Activated CD4-positive, alpha-beta memory T cell treated with anti-CD3 and anti-CD28 coated beads for 36 hours (primary cell): ENCODE data around the gene WRAP73. TPM values are rescaled to one million over a fixed set of nuclear protein-coding genes. Genes with fewer than 3 reads are reported as not detected.

Experiments
- CTCF ChIA-PET: fragments of 350-600 bp; sonication (Branson Sonifier 250); formaldehyde crosslinking; loops from one replicate; lab custom pipeline; 2021; ENCODE audit warnings: antibody characterized with exemption, inconsistent platforms; lab: Charles Lee
- POLR2A ChIA-PET: fragments of 350-600 bp; sonication (Branson Sonifier 250); formaldehyde crosslinking; loops from one replicate; lab custom pipeline; 2021; ENCODE audit warnings: antibody characterized with exemption; lab: Charles Lee
- DNase-seq: peaks from one replicate; pipeline ENCODE4 v3.0.0-alpha.2; 2020
- H3K27ac Mint-ChIP-seq: one replicate; pipeline ENCODE4 v1.8.0; 2021; ENCODE audit warnings: mixed read lengths
- H3K27me3 Mint-ChIP-seq: one replicate; pipeline ENCODE4 v1.8.0; 2021; ENCODE audit warnings: mixed read lengths
- H3K36me3 Mint-ChIP-seq: one replicate; pipeline ENCODE4 v1.8.0; 2021; ENCODE audit warnings: mixed read lengths
- H3K4me1 Mint-ChIP-seq: one replicate; pipeline ENCODE4 v1.8.0; 2021; ENCODE audit warnings: low read depth, mixed read lengths
- H3K4me3 Mint-ChIP-seq: one replicate; pipeline ENCODE4 v1.8.0; 2021; ENCODE audit warnings: mild to moderate bottlenecking, mixed read lengths
- H3K9me3 Mint-ChIP-seq: one replicate; pipeline ENCODE4 v1.8.0; 2021; ENCODE audit warnings: mixed read lengths
- intact Hi-C: fragments of 100-400 bp; cut with micrococcal nuclease; formaldehyde crosslinking; loops from one replicate; pipeline ENCODE4 v1.15.1; 2023
- total RNA-seq, 2 experiments: library from RNA; stranded (reverse); gene quantifications; one replicate each; pipeline ENCODE4 v1.2.3, GENCODE V29; 2021

Gene WRAP73
- total RNA-seq, 2 experiments from 2014 or later, result 34.5 to 34.6 TPM

DNA sequence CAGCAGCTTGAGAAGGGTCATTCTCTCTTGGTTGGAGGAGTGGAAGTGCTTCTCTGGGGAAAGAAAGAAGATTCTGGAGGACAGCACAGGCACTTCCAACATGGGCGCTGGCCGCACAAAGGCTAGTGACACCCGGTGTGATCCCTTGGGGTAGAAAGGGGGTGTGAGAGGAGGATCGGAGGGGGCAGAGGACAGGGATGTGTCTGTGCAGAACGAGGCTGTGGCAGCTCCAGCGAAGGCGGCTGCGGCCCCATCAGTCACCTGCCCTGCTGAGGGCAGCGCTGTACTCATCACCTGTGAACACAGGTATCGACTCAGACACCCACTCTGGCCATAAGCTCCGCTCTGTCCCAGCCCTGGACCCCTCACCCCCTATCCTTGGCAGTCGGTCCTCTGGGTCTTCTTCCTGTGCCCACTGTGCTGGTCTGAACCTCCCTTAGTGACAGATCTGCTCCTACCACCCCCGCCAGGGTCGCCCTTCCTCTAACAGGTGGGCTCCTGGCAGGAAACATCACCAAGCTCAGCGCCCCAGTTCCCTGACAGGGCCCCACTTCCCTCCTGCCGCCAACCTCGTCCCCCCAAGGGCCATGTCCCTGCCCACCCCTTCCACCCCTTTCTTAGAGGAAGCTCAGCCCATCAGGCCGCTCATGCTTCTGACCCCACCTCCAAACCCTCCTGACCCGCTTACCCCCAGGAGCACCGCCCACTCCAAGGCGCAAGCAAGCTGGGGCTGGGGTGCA is 22.5 kb upstream of the WRAP73 start:
- H3K36me3 Mint-ChIP-seq, result no peaks in the 10 kb centered on the region
- ChIA-PET POLR2A (no interaction called here), CTCF (no interaction called here)
- no peak overlapping the region for H3K27ac Mint-ChIP-seq
- no peak overlapping the region for H3K4me3 Mint-ChIP-seq
- peaks cover 12% of the 10 kb centered on the region for H3K27me3 Mint-ChIP-seq
- intact Hi-C loops, result no loop called here
- no peak for DNase-seq
- no peaks in the 10 kb centered on the region for H3K9me3 Mint-ChIP-seq
- H3K4me1 Mint-ChIP-seq, result peaks cover 9% of the 10 kb centered on the region

- Mint-ChIP-seq H3K27me3 (peaks cover 12% of the 10 kb centered on the region), H3K36me3 (no peaks in the 10 kb centered on the region), H3K4me1 (peaks cover 4% of the 10 kb centered on the region), H3K27ac (no peak overlapping the region), H3K9me3 (no peaks in the 10 kb centered on the region), H3K4me3 (no peak overlapping the region)
- intact Hi-C loops, result no loop called here
- DNase-seq, result no peak
- POLR2A ChIA-PET, result no interaction called here
- CTCF ChIA-PET, result interaction anchor here (0.9 kb wide), 1 partner anchor 52 kb away, joined by 3 read pairs; no protein-coding TSS in a partner anchor
These were observed 21.7 kb upstream of the WRAP73 start for GRCh38 chr1:3671371-3672180.

- Mint-ChIP-seq H3K36me3 (no peaks in the 10 kb centered on the region), H3K27me3 (peaks cover 12% of the 10 kb centered on the region), H3K4me1 (peaks cover 4% of the 10 kb centered on the region), H3K27ac (no peak overlapping the region), H3K4me3 (no peak overlapping the region), H3K9me3 (no peaks in the 10 kb centered on the region)
- intact Hi-C loops, result no loop called here
- POLR2A ChIA-PET, result no interaction called here
- DNase-seq, result no peak
- CTCF ChIA-PET, result interaction anchor here (0.9 kb wide), 1 partner anchor 51 kb away, joined by 3 read pairs; no protein-coding TSS in a partner anchor
These were observed 20.9 kb upstream of the WRAP73 start for GRCh38 chr1:3670823-3671265.

GRCh38 chr1:3669971-3670431 is 20.1 kb upstream of the WRAP73 start:
- Mint-ChIP-seq H3K4me3 (no peak overlapping the region), H3K36me3 (no peaks in the 10 kb centered on the region), H3K9me3 (no peaks in the 10 kb centered on the region), H3K4me1 (peaks cover 4% of the 10 kb centered on the region), H3K27me3 (peaks cover 12% of the 10 kb centered on the region), H3K27ac (no peak overlapping the region)
- no peak for DNase-seq
- CTCF ChIA-PET, result interaction anchor here (1.1 kb wide), 1 partner anchor 217 kb away, joined by 3 read pairs; no protein-coding TSS in a partner anchor
- intact Hi-C loops, result no loop called here
- POLR2A ChIA-PET, result no interaction called here

- H3K36me3 Mint-ChIP-seq, result no peaks in the 10 kb centered on the region
- no peaks in the 10 kb centered on the region for H3K9me3 Mint-ChIP-seq
- POLR2A ChIA-PET, result no interaction called here
- peaks cover 12% of the 10 kb centered on the region for H3K27me3 Mint-ChIP-seq
- intact Hi-C loops, result no loop called here
- no peak overlapping the region for H3K4me3 Mint-ChIP-seq
- no peak overlapping the region for H3K27ac Mint-ChIP-seq
- CTCF ChIA-PET, result interaction anchor here (1.1 kb wide), 1 partner anchor 217 kb away, joined by 3 read pairs; no protein-coding TSS in a partner anchor
- peaks cover 4% of the 10 kb centered on the region for H3K4me1 Mint-ChIP-seq
- no peak for DNase-seq
These were observed 19.5 kb upstream of the WRAP73 start for GRCh38 chr1:3669421-3669821.

GRCh38 chr1:3668585-3669300 is 18.8 kb upstream of the WRAP73 start:
- intact Hi-C loops, result no loop called here
- CTCF ChIA-PET, result interaction anchor here (1.1 kb wide), 1 partner anchor 216 kb away, joined by 3 read pairs; no protein-coding TSS in a partner anchor
- Mint-ChIP-seq H3K4me3 (no peak overlapping the region), H3K27ac (no peak overlapping the region), H3K36me3 (no peaks in the 10 kb centered on the region), H3K9me3 (no peaks in the 10 kb centered on the region), H3K4me1 (peaks cover 4% of the 10 kb centered on the region), H3K27me3 (peaks cover 12% of the 10 kb centered on the region)
- no peak for DNase-seq
- POLR2A ChIA-PET, result no interaction called here

GRCh38 chr1:3668148-3668547 is 18.2 kb upstream of the WRAP73 start:
- H3K4me3 Mint-ChIP-seq, result no peak overlapping the region

GRCh38 chr1:3664700-3665375 is 14.9 kb upstream of the WRAP73 start:
- Mint-ChIP-seq H3K27ac (no peak overlapping the region), H3K36me3 (no peaks in the 10 kb centered on the region), H3K9me3 (no peaks in the 10 kb centered on the region), H3K27me3 (peaks cover 5% of the 10 kb centered on the region), H3K4me1 (no peaks in the 10 kb centered on the region), H3K4me3 (no peak overlapping the region)
- no peak for DNase-seq
- ChIA-PET POLR2A (no interaction called here), CTCF (interaction anchor here (1.9 kb wide), 1 partner anchor 31 kb away, joined by 4 read pairs; no protein-coding TSS in a partner anchor)
- intact Hi-C loops, result no loop called here

More at GRCh38 chr1:3668148-3668547, 18.2 kb upstream of the WRAP73 start:
- ChIA-PET POLR2A (no interaction called here), CTCF (no interaction called here)
- Mint-ChIP-seq H3K4me1 (no peaks in the 10 kb centered on the region), H3K36me3 (no peaks in the 10 kb centered on the region), H3K27ac (no peak overlapping the region), H3K9me3 (no peaks in the 10 kb centered on the region), H3K27me3 (peaks cover 7% of the 10 kb centered on the region)
- intact Hi-C loops, result no loop called here
- DNase-seq, result no peak

DNA sequence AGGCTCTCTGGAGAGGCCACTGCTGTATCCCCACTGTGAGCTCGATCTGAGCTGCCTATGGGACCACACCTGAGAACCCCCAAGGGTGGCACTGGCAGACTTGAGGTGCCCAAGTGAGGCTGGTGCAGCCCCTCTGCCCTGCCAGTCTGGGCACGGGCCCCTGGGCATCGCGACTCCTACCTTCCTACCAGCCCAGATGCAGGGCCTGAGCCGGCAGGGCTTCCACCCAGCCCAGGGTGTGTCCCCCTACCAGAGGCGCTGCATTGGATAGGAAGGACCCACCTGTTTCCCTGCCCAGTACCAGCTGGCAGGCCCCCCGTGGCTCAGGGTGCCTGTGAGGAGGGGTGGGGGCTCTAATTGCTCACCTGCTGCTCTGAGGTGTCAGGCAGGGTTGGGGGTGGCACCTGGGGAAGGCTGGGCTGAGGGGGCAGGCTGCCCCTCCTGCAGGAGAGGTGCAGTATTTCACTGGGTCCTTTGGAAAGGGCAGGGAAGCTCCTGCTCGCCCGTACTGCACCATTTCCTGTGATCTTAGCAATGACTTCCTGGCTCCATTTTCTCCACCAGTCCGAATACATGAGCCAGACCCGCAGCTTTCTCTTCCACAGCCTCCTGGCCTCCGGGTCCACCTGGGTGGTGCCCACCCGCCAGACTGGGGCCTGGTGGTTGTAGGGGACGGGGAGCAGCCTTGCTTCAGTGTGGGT is 14.2 kb upstream of the WRAP73 start:
- intact Hi-C loops, result no loop called here
- DNase-seq, result no peak
- POLR2A ChIA-PET, result no interaction called here
- no peaks in the 10 kb centered on the region for H3K9me3 Mint-ChIP-seq
- no peak overlapping the region for H3K27ac Mint-ChIP-seq
- H3K4me1 Mint-ChIP-seq, result no peaks in the 10 kb centered on the region
- H3K27me3 Mint-ChIP-seq, result peaks cover 5% of the 10 kb centered on the region
- H3K4me3 Mint-ChIP-seq, result no peak overlapping the region
- H3K36me3 Mint-ChIP-seq, result no peaks in the 10 kb centered on the region
- CTCF ChIA-PET, result no interaction called here

GRCh38 chr1:3662080-3662671 is 12.3 kb upstream of the WRAP73 start:
- ChIA-PET POLR2A (no interaction called here), CTCF (no interaction called here)
- H3K27ac Mint-ChIP-seq, result no peak overlapping the region
- intact Hi-C loops, result no loop called here
- no peaks in the 10 kb centered on the region for H3K9me3 Mint-ChIP-seq
- peaks cover 1% of the 10 kb centered on the region for H3K4me1 Mint-ChIP-seq
- peaks cover 10% of the 10 kb centered on the region for H3K27me3 Mint-ChIP-seq
- no peak for DNase-seq
- no peaks in the 10 kb centered on the region for H3K36me3 Mint-ChIP-seq
- no peak overlapping the region for H3K4me3 Mint-ChIP-seq

GRCh38 chr1:3661631-3662030 is 11.7 kb upstream of the WRAP73 start:
- Mint-ChIP-seq H3K4me1 (peaks cover 6% of the 10 kb centered on the region), H3K27ac (no peak overlapping the region)

More at GRCh38 chr1:3661631-3662030, 11.7 kb upstream of the WRAP73 start:
- H3K27me3 Mint-ChIP-seq, result peaks cover 16% of the 10 kb centered on the region
- H3K36me3 Mint-ChIP-seq, result no peaks in the 10 kb centered on the region
- no peaks in the 10 kb centered on the region for H3K9me3 Mint-ChIP-seq
- DNase-seq, result no peak
- intact Hi-C loops, result no loop called here
- ChIA-PET POLR2A (no interaction called here), CTCF (no interaction called here)
- no peak overlapping the region for H3K4me3 Mint-ChIP-seq
